GM13977 (cell line): ENCODE measurements around the gene FABP1.

Source experiments
- DNase-seq: peaks from one replicate; pipeline ENCODE4 v3.0.0; 2012; ENCODE audit warnings: low spot score
- in situ Hi-C: fragments of 300-500 bp; cut with MboI; formaldehyde crosslinking; loops from one replicate; pipeline ENCODE4 v1.12.0; 2022; ENCODE audit warnings: low sequenced_read_pairs, low pct_unique_long_range_greater_than_20kb, mixed read lengths, inconsistent platforms; ENCODE audit not compliant: unreplicated experiment
- TF ChIP-seq, protein P1 (sequence below): IDR thresholded peaks from 2 replicates; pipeline ENCODE4 v1.5.1; 2012; ENCODE audit warnings: mild to moderate bottlenecking, control low read depth; ENCODE audit not compliant: insufficient read depth; ENCODE audit errors: extremely low read depth, missing control alignments

FABP1 gene

DNA sequence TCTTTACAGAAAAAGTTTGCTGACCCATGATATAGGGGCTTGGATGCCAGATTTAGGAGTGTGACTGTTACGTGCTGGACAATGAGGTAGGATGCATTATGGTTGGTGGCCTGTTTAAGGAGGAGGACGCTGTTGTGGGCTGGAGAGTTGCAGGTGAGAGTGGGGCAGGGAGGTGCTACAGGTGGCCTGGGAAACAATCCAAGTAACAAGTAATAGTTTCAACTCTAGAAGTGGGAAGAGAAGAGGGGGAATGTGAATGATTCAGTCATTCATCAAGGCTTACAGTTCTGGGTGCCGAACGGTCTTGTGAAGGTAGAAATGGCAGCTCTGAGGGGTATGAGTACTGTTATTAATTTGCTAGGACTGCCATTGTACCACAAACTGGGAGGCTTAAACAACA, 6.2 kb downstream of the FABP1 start:
- DNase-seq: no peak

DNA sequence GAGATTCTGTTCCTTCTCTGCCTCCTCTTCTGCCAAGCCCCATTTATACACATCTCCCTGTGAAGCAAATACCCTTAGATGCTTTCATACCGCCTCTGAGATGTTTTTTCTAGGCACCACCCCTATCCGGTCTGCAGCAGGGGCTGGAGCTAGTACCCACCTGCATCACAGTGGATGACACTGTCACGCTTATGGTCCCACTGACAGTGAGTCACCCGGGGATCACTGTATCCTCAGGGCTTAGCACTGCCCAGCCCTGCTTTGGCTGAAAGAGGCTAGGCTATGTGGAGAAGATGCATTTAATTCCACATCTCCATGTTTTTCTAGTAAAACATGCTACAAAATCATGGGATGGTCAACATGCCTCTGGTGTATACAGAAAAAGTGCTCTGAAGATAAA, 9.9 kb downstream of the FABP1 start:
- TF ChIP-seq, protein P1, sequence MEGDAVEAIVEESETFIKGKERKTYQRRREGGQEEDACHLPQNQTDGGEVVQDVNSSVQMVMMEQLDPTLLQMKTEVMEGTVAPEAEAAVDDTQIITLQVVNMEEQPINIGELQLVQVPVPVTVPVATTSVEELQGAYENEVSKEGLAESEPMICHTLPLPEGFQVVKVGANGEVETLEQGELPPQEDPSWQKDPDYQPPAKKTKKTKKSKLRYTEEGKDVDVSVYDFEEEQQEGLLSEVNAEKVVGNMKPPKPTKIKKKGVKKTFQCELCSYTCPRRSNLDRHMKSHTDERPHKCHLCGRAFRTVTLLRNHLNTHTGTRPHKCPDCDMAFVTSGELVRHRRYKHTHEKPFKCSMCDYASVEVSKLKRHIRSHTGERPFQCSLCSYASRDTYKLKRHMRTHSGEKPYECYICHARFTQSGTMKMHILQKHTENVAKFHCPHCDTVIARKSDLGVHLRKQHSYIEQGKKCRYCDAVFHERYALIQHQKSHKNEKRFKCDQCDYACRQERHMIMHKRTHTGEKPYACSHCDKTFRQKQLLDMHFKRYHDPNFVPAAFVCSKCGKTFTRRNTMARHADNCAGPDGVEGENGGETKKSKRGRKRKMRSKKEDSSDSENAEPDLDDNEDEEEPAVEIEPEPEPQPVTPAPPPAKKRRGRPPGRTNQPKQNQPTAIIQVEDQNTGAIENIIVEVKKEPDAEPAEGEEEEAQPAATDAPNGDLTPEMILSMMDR: no peak
- in situ Hi-C loops: no loop called here
- DNase-seq: no peak

More for the DNA sequence above, 6.2 kb downstream of the FABP1 start:
- in situ Hi-C loops: no loop called here
- TF ChIP-seq, protein P1: no peak

DNA sequence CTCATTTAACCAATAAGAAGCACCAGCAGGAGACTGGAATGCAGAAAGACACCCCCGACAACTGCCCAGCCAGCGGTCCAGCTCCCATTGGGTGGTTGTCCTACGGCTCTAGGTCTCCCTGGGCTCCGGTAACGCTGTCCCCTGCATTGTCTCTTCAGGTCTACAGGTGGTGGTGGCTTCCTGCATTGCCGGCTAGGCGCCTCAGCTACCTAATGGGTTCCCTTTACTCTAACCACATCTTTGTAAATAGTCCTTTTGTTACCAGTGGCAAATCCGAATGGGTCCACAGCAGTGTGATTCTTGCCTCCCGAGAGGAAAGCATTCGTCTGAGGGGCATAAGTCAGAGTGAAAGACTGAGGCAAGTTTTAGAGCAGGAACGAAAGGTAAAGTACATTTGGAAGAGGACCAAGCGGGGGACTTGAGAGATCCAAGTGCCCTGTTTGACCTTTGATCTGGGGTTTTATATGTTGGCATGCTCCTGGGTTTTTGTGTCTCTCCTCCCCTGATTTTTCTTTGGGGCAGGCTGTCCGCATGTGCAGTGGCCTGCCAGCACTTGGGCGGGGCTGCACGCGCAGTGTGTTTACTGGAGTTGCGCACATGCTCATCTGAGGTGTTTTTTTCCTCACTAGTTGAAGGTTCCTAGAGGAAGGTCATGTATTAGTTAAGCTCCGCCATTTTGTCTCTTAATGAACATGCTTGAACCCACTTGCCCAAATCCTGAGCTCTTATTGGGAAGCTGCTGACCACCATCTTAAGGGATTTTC, 11.0 kb downstream of the FABP1 start:
- DNase-seq: no peak
- in situ Hi-C loops: no loop called here
- TF ChIP-seq, protein P1: no peak

DNA sequence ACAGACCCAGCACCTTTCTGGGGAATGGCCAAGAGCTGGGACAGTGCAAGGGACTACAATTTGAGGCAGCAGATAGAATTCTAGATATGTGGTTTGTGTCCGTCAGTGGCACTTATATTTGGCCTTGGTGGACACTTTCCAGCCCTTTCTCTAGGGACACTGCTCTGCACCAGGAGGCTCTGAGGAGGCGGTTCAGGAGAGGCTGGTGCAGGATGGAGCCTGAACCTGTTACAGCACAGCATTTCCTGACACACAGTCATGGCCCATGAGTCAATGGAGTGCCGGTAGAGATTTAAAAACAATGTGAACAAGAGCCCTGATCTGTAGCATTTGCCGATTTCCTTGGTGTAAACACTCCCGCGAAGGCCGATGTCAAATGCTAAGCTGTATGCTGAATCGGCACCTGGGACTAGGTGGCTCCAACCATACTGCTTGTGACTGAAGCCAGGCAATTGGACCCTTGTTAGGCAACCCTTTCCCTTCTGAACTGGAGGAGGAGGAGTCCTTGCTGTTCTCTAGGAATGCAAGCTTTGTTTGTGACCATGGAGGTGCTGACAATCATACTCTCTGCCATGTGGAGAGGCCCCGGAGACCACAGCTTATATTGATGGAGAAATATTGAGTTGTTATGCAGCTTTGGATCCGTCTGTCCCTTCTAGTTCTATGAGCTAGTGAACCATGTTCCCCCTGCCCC, 11.9 kb downstream of the FABP1 start:
- DNase-seq: no peak
- in situ Hi-C loops: no loop called here
- TF ChIP-seq, protein P1: no peak

DNA sequence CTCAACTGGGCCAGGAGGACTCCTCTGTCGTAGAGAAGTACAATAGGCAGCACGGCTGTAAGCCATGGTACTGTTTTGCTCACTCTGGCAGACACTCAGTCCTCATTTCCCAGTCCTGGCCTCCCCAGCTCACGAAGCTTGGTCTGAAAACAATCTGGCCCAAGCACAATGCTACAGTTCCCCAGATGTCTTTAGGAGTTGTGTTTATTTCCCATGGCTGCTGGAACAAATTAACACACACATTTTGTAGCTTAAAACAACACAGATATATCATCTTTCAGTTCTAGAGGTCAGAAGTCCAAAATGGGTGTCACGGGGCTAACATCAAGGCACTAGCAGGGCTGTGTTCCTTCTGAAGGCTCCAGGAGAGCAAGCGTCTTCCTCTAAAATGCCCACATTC, 13.0 kb downstream of the FABP1 start:
- TF ChIP-seq, protein P1: no peak
- in situ Hi-C loops: no loop called here
- no peak for DNase-seq

DNA sequence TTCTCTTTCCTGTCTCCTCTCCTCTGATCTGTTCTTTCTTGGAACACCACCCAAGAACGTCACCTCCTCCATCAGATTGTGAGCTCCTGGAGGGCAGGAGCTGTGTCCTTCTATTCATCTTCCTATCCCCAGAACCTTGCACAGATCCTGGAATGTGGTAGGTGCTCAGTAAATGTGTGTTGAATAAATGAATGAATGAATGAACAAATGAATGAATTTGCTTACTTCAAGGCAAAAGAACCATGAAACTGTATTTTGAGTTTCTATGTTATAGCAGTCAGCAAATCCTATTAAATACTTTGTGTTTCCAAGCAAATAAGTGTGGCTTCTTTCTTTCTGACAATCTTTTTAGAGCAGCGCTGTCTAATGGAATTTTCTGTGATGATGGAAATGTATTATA, 14.8 kb downstream of the FABP1 start:
- in situ Hi-C loops: no loop called here
- no peak for DNase-seq
- TF ChIP-seq, protein P1: no peak
